DOHH2 (cell line): ENCODE results near the gene TANGO2.

ENCODE experiments used
- CTCF ChIP-seq: fragments of 200-600 bp; sonication (generic); IDR thresholded peaks from one replicate; pipeline ENCODE4 v1.5.1; 2014; ENCODE audit warnings: antibody characterized with exemption, mild to moderate bottlenecking, low read depth, low read length; ENCODE audit not compliant: poor library complexity, severe bottlenecking
- EZH2phosphoT487 ChIP-seq: fragments of 200-600 bp; sonication (generic); IDR thresholded peaks from 2 replicates; pipeline ENCODE4 v1.6.1; 2017; ENCODE audit warnings: borderline replicate concordance, mild to moderate bottlenecking, antibody characterized with exemption, low read length, moderate library complexity, mixed read lengths

- TF ChIP-seq CTCF: no peak
- TF ChIP-seq EZH2phosphoT487: no peak
Observed at GRCh38 chr22:19993926-19994325, 27.0 kb upstream of the TANGO2 start.
